ENCODE measurements around the gene TRIM24.
A peak's percentile ranks its signal among the peaks of the same experiment; 100 is the strongest.
"Not testable (repeated sequence)": the region's sequence is repeated elsewhere in the genome, so short reads cannot be mapped to it uniquely, and the experiment has no call there.

TRIM24 gene

GRCh38 chr7:138460176-138460648 lies at the start of gene TRIM24:
Gene TRIM24 (plus strand): TSS chr7:138460259. CDS start chr7:138460549, 290 bp downstream.
- DNase-seq, result no peak

- not testable (repeated sequence) for DNase-seq
These were observed 48.0 kb upstream of the TRIM24 start for GRCh38 chr7:138412077-138412476.

DNA sequence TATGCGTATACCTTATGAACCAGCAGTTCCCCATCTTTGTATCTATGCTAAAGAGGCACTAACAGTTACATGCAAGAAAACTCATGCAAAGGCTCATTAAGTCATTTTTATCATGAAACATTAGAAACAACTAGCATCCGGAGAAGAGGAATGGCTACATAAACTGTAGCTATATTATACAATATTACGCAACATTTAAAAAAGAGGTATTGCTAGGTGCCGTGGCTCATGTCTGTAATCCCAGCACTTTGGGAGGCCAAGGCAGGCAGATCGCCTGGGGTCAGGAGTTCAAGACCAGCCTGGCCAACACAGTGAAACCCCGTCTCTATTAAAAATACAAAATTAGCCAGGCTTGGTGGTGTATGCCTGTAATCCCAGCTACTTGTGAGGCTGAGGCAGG lies 47.1 kb upstream of the TRIM24 start:
- DNase-seq, result not testable (repeated sequence)

- no peak for DNase-seq
These were observed 42.9 kb upstream of the TRIM24 start for GRCh38 chr7:138417078-138417700.

DNA sequence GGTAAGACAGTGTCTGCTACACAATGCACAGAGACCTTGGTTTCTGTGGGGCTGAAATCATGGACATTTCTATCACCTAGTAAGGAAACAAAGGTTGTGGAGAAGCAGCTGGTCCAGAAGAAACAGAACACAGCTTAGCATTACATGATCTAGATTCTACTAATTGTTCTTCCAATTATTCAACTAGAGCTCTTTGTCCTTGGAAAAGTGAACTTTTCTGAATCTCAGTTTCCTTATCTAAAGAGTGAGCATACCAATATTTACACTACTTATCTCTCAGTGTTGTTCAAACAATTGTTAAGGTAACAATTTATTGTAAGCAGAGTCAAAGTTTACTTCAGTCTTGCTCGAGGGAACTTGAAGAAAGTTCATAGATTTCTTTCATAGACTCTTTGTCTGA lies 42.3 kb upstream of the TRIM24 start:
- no peak for DNase-seq

DNA sequence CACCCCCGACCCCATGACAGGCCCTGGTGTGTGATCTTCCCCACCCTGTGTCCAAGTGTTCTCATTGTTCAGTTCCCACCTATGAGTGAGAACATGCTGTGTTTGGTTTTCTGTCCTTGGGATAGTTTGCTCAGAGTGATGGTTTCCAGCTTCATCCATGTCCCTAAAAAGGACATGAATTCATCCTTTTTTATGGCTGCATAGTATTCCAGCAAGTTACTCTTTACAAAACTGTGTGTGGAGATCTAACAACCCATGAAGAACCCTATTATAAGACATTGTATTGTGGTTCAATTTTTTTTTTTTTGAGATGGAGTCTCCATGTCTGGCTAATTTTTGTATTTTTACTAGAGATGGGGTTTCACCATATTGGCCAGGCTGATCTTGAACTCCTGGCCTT lies 41.7 kb upstream of the TRIM24 start:
- not testable (repeated sequence) for DNase-seq

DNA sequence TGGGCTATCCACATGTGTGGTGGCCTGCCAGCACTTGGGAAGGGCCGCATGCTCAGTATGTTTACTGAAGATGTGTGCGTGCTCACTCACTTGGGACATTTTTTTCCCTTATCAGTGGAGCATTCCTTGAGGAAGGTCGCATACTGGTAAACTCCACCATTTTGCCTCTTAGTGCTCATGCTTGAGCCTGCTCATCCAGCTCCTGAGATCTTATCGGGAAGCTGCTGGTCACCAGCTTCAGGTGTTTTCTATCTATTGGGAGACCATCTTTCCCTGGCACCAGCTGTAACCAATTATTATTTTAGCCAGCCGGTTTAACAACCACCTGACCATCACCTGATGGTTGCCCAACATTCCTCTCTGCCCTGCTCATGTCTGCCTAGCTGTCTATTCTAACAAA lies 35.0 kb upstream of the TRIM24 start:
- no peak for DNase-seq

GRCh38 chr7:138429577-138430250 lies 30.3 kb upstream of the TRIM24 start:
- no peak for DNase-seq

DNA sequence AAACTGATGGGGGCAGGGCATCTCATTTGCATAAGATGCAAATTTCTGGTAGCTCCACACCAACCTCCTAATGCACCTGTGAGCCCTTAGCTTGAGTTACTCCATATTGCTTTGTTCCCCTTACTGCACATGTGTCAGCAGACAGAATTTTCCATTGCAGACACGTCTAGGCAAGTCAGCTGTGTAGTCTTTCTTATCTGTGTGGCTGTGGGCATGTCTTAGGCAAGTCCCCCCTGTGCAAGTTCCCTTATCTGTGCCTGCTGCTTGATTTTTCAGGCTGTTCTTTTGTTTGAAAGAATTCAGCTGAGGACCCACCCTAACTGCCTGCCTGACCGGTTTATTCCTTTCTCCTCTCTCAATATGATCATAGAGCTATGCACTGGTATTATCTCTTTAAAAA lies 28.5 kb upstream of the TRIM24 start:
- no peak for DNase-seq

DNA sequence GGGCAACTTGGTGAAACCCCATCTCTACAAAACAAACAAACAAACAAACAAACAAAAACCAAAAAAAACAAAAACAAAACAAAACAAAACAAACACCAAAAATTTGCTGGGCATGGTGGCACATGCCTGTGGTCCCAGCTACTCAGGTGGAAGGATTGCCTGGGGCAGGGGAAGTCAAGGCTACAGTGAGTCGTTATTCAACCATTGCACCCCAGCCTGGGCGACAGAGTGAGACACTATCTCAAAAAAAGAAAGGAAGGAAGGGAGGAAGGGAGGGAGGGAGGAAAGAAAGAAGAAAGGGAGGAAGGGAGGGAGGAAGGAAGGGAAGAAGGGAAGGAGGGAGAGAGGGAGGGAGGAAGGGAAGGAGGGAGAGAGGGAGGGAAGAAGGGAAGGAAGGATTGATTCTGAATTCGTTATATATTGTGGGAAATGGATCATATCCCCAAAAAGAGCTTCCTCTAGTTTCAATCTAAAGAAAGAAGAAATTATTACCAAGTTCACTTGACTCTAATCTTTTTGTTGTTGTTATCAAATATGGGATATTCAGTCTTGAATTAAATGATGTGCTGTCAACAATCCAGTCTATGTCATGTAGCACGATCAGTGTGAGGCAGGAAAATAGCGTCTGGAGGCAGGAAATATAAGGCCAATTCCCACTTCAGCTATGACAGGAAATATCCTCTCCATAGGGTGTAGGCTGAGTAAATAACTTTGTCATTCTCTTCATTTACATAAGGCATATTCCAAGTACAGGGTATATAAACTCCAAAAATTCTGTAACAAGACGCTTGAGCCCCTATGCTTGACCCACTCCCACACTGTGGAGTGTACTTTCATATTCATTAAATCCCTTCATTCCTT lies 26.2 kb upstream of the TRIM24 start:
- no peak for DNase-seq

GRCh38 chr7:138434597-138435019 lies 25.5 kb upstream of the TRIM24 start:
- no peak for DNase-seq

DNA sequence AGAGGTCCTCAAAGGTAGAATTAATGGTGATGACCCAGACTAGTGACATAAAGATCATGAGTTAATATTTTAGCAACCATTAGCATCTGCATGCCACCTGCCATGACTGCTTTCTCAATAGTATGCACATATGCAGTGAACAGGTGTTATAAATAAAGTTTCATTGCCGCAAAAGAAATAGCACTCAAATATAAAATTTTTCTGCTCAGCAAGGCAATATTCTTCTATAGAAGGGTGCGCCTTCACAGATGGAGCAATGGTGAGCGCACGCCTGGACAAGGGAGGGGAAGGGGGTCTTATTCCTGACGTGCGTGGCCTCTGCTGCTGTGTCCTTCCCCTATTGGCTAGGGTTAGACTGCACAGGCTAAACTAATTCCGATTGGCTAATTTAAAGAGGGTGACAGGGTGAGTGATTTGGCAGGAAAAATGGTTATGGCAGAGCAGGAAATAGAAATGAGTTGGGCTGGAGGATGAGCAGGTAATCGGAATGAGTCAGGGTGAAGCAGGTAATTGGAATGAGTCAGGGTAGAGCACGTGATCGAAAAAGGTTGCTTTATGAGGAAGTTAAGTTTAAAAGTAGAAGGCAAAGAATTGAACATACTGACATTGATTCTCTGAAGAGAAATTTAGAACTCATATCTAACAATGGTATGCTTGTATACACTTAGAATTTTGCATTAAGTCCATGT lies 24.7 kb upstream of the TRIM24 start:
- DNase-seq, result no peak

DNA sequence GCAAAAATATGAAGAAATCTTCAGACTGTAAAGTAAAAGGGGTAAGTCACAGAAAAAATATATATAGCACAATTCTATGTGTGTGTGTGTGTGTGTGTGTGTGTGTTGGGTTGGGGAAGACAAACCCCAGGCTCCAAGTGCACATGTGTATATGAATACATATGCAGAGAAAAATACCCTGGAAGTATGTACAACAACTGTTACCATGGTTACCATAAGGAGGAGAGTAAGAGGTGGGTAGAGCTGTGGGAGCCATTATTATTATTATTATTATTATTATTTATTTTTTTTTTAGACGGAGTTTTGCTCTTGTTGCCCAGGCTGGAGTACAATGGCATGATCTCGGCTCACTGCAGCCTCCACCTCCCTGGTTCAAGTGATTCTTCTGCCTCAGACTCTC lies 23.7 kb upstream of the TRIM24 start:
- no peak for DNase-seq

- no peak for DNase-seq
These were observed 19.6 kb upstream of the TRIM24 start for GRCh38 chr7:138440460-138440859.

- no peak for DNase-seq
These were observed 17.2 kb upstream of the TRIM24 start for GRCh38 chr7:138442822-138443221.

DNA sequence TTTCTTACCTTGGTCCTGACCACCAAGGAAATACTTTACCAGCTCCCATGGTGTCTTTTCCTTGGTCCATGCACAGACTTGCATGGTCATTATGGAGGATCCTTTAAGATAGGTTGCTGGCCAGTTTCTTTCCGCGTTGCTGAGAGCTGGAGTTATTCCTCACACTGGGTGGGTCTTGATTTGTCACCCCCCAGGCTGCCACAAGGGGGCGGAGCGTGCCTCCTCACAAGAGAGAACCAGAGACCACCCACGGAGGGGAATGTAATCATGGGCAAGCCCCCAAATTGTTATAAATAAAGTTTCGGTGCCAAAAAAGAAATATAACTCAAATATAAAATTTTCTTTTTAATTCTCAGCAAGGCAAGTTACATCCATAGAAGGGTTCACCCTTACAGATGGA lies 10.5 kb upstream of the TRIM24 start:
- DNase-seq, result peak; percentile 24

DNA sequence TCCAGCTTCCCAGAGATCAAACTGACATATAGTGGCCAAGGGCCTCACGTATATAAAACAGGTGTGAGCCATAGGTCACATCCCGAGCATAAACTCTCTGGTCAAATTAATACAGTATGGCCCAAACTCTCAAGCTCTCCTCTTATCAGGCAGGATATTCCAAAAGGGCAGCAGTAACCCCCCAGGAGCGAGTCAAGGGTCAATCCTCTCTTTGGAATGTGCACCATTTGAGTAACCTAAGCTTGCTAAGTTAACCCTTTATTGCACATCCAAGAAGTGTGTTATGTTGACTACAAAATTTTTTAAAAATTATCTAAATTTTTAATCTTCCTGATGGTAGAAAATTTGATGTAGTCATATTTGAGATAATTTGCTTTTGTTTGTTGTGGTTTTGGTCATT lies 4.5 kb upstream of the TRIM24 start:
- no peak for DNase-seq

- DNase-seq, result no peak
These were observed 3.8 kb upstream of the TRIM24 start for GRCh38 chr7:138456220-138456619.

DNA sequence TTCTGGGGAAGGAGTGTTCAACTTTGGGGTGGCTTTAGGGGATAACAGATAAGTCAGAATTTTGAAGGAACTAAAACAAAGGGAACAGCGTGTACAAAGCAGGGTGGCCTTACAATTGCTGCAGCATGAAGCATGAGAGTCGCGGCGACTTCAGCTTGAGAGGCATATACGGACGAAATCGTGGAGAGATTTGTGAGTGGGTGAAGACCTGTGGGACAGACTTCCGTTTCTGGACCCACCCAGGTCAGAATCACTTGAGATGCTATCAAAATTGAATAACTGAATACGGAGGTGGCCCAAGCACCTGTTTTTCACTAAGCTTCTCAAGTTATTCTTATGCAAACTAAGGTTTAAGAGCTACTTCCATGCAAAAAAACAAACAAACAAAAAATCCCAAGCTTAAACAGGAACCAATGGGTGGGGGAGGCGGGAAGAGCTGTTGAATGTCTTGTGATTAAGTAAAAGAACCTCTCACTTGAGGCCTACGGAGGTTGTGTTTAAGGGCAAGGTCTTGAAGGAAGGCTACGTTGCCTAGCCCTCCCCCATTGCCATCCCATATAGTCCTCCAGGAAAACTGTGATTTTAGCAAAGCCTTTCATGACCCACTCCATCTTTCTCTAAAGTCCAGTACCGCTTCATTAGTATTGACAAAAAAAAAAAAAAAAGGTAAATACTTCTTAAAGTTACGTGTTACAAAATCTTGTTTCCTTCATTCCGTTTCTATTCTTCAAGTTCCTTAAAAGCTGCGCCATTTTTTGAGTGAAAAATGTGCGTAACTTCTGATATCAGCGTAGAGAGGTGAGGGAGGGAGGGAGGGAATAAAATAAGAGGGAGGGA lies 1.3 kb upstream of the TRIM24 start:
- DNase-seq, result no peak

DNA sequence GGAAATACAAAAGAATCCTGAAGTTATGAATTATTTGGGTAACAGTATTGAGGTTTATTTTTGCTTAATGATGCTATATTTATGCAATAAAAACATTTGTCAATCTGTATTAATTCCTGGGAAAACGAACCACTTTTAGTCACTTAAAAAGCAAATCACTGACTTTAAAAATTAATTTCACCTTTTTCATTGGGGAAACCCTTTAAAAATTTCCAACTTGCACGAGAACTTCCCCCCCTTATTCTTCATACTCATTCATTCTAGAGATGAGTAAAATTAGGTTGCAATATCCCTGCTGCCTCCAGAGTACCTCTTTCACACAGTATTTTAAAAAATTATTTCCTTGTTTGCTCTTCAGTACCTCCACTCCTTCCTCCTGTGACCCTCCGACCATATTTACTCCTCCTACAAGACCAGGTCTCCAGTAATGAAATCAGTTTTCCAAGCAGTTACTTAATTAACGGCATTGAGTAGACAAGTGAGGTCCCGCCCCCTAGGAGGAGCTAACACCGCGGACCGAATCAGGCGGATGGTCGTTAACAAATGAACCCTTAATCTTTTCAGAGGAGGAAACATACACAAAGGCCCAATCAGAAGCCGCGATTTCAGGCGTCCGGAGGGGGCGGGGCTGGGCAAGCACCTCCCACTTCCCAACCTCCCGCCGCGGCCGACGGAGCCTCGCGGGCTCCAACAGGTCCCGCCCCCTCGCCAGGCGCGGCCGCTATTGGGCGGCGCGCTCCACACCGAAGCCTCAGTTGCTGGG lies 465 bp upstream of the TRIM24 start:
- DNase-seq, result peak; percentile 98

All from RPMI8226 (cell line).